GM20431 (cell line): ENCODE results near the gene SLC26A1.

Experiments used
- in situ Hi-C: fragments of 300-500 bp; cut with MseI, MboI; formaldehyde crosslinking; loops from one replicate; pipeline ENCODE4 v1.15.0; 2020; ENCODE audit warnings: low sequenced_read_pairs; ENCODE audit not compliant: unreplicated experiment

SLC26A1 gene

GRCh38 chr4:1014291-1015167, 21.3 kb upstream of the SLC26A1 start:
- in situ Hi-C loops = no loop called here

- in situ Hi-C loops = no loop called here
Measured at GRCh38 chr4:1013225-1014073, 20.2 kb upstream of the SLC26A1 start.

- in situ Hi-C loops = no loop called here
Measured at GRCh38 chr4:1012034-1012739, 19.0 kb upstream of the SLC26A1 start.

- in situ Hi-C loops = no loop called here
Measured at GRCh38 chr4:1011666-1012033, 18.4 kb upstream of the SLC26A1 start.

- in situ Hi-C loops = no loop called here
Measured at GRCh38 chr4:1011022-1011665, 17.9 kb upstream of the SLC26A1 start, which contains the start of gene FGFRL1. Gene FGFRL1, plus strand, starts transcription at chr4:1011626. Its CDS starts 860 bp downstream, at chr4:1012486.

- in situ Hi-C loops = no loop called here
Measured at GRCh38 chr4:1010395-1011021, 17.3 kb upstream of the SLC26A1 start.

- in situ Hi-C loops = no loop called here
Measured at GRCh38 chr4:1009542-1010394, 16.6 kb upstream of the SLC26A1 start.

- in situ Hi-C loops = no loop called here
Measured at GRCh38 chr4:1008840-1009541, 15.8 kb upstream of the SLC26A1 start.

GRCh38 chr4:1006856-1007255, 13.7 kb upstream of the SLC26A1 start:
- in situ Hi-C loops = no loop called here

- in situ Hi-C loops = no loop called here
Measured at GRCh38 chr4:1004557-1005485, 11.6 kb upstream of the SLC26A1 start.

GRCh38 chr4:1004071-1004418, 10.8 kb upstream of the SLC26A1 start:
- in situ Hi-C loops = no loop called here

- in situ Hi-C loops = no loop called here
Measured at GRCh38 chr4:1003271-1004070, 10.3 kb upstream of the SLC26A1 start.

- in situ Hi-C loops = no loop called here
Measured at GRCh38 chr4:1002631-1003251, 9.5 kb upstream of the SLC26A1 start.

GRCh38 chr4:1002131-1002630, 9.0 kb upstream of the SLC26A1 start:
- in situ Hi-C loops = no loop called here

GRCh38 chr4:1001561-1002130, 8.4 kb upstream of the SLC26A1 start:
- in situ Hi-C loops = no loop called here
